Activated T-helper 17 cell treated with anti-CD3 and anti-CD28 coated beads, Interleukin-2, amount 50 U/mL, for 72 hours (primary cell): Measurements from ENCODE around the gene RALGAPA2. TPM values are rescaled to one million over a fixed set of nuclear protein-coding genes. Genes with fewer than 3 reads are reported as not detected.

ENCODE experiments used
- ATAC-seq: fragments of 150-1000 bp; cut with Tn5 transposase; replicated peaks from 2 replicates; pipeline ENCODE4 v1.10.0; 2021; ENCODE audit warnings: mild to moderate bottlenecking, moderate library complexity
- H3K27ac Mint-ChIP-seq: one replicate; pipeline ENCODE4 v1.8.0; 2022; ENCODE audit warnings: mixed read lengths
- H3K27me3 Mint-ChIP-seq: one replicate; pipeline ENCODE4 v1.8.0; 2022; ENCODE audit warnings: mixed read lengths
- H3K36me3 Mint-ChIP-seq: one replicate; pipeline ENCODE4 v1.8.0; 2022; ENCODE audit warnings: low read depth, mild to moderate bottlenecking, mixed read lengths
- H3K4me1 Mint-ChIP-seq: one replicate; pipeline ENCODE4 v1.8.0; 2022; ENCODE audit warnings: mixed read lengths
- H3K4me3 Mint-ChIP-seq: one replicate; pipeline ENCODE4 v1.8.0; 2022; ENCODE audit warnings: mild to moderate bottlenecking, mixed read lengths
- H3K9me3 Mint-ChIP-seq: one replicate; pipeline ENCODE4 v1.8.0; 2022; ENCODE audit warnings: mixed read lengths
- total RNA-seq, 2 donors: library from RNA; stranded (reverse); gene quantifications; one replicate each; pipeline ENCODE4 v1.2.3, GENCODE V29; 2022

Gene RALGAPA2
- 10 to 100 TPM; 19.2 to 23.2 TPM for total RNA-seq

DNA sequence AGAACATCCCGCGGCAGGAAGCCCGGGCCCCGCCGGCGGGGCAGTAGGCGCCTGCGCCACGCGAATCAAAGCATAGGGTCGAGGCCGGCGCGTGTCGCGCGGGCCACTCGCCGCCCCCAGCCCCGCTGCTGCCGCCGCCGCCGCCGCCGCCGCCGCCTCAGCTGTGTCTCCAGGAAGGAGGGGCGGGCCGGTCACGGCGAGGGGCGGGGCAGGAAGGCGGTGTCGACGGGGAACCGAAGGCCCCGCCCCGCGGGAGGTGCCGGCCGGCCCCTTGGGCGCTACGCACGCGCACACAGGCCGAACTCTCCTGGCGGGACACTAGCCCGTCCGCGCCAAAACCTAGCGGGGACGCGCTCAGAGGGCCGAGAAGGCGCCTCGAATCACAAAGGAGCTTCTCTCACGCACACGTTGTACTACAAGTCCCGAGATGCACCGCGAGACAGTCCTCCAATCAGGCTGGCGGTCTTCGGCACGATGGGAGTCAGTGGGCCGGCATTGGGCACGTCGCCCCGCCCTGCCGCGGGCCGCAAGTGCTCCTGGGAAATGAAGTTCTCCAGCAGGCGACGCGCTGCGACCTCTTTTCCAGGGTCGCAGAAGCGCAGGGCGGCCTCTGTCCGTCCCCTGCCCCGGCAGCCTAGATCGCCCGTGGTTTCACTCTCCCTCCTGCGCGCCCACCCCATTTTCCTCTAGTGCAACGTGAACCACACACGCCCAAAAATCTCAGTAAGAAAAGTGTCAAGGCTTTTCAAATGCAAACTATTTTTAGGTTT is at the start of gene RALGAPA2:
TSS of gene RALGAPA2 (minus strand) at position 171 of the 770 bp plus-strand sequence. CDS start at position 7, 164 bp downstream.
- Mint-ChIP-seq H3K4me3 (peak within 1 kb of the TSS; percentile 91), H3K9me3 (no peaks in the 10 kb centered on the region), H3K27ac (peak within 1 kb of the TSS; percentile 88), H3K27me3 (peaks cover 4% of the 10 kb centered on the region), H3K4me1 (peaks cover 14% of the 10 kb centered on the region), H3K36me3 (no peaks in the 10 kb centered on the region)
- ATAC-seq: peak; percentile 97

DNA sequence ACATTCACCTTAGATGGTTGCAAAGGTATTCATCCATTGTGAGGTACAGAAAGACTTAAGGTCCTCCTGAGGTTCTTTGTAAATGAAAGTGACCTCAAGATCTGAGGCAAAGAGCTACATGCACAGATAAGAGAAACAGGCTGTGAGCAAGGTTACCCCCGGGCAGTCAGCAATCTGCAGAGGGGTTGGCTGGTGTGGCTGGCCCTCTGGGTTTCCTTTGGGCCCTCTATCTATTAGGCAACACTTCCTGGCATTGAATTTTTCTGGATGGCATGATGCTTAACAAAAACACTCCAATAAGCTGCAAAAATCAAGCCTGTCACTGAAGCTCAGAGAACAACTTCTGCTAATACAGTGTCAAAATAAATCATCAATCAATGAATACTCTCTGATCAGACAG is 48.9 kb upstream of the RALGAPA2 start:
- no peak for ATAC-seq
- H3K27ac Mint-ChIP-seq: no peak overlapping the region
- no peaks in the 10 kb centered on the region for H3K4me1 Mint-ChIP-seq
- no peaks in the 10 kb centered on the region for H3K36me3 Mint-ChIP-seq
- no peaks in the 10 kb centered on the region for H3K9me3 Mint-ChIP-seq
- H3K4me3 Mint-ChIP-seq: no peak overlapping the region
- H3K27me3 Mint-ChIP-seq: peaks cover 14% of the 10 kb centered on the region

DNA sequence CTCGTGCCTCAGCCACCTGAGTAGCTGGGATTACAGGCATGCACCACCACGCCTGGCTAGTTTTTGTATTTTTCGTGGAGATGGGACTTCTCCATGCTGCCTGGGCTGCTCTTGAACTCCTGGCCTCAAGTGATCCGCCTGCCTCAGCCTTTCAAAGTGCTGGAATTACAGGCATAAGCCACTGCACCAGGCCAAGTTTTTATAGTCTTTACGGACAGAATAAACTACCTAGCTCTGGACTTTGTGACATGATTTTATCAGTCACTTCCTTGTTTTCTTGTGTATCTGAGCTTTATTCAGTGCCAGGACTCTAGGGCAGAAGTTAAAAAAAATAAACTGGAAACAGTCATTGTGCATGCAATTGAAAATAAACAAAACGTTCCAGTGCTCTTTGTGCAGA is 46.7 kb upstream of the RALGAPA2 start:
- H3K27me3 Mint-ChIP-seq: peaks cover 19% of the 10 kb centered on the region
- no peaks in the 10 kb centered on the region for H3K4me1 Mint-ChIP-seq
- H3K36me3 Mint-ChIP-seq: no peaks in the 10 kb centered on the region
- H3K4me3 Mint-ChIP-seq: no peak overlapping the region
- ATAC-seq: no peak
- no peak overlapping the region for H3K27ac Mint-ChIP-seq
- no peaks in the 10 kb centered on the region for H3K9me3 Mint-ChIP-seq

DNA sequence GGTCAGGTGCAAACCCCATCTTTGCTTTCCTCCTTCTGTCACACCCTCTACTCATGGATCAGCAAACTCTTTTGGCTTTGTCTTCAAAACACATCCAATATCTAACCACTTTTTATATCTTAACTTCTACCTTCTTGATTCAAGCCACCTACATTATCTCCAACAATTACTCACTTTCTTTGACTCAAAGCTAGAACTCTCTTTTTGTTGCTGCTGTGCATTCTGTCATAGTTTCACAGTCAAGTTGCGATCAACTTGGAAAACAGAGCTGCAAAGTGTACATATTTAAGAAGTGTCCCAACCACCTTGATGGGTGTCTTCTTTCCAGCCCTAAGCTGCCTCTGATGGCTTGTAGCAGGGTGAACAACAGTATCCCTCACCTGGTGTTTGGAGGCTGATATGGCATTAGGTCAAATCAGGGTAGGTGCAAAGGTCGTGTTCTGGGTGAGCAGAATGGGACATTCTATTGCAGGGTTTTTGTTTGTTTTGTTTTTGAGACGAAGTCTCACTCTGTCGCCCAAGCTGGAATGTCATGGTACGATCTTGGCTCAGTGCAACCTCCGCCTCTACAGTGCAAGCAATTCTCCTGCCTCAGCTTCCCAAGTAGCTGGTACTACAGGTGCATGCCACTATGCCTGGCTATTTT is 43.4 kb upstream of the RALGAPA2 start:
- Mint-ChIP-seq H3K27me3 (peaks cover 25% of the 10 kb centered on the region), H3K4me1 (no peaks in the 10 kb centered on the region), H3K9me3 (no peaks in the 10 kb centered on the region), H3K4me3 (no peak overlapping the region), H3K36me3 (no peaks in the 10 kb centered on the region), H3K27ac (no peak overlapping the region)
- ATAC-seq: no peak

DNA sequence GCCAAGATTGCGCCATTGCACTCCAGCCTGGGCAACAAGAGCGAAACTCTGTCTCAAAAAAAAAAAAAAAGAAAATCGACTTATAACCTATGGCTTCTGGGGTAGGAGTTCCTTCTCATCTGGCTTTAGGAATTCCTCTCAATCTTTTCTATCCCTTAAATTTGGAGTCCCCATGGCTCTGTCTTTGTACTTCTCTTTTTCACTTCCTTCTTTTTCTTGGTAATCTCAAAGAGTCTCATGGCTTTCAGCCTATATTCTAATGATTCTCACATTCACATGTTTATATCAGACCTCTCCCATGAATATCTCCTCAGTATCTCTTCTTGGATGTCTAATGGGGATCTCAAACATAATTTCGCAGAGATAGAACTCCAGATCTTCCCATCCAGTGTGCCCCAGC is 42.8 kb upstream of the RALGAPA2 start:
- Mint-ChIP-seq H3K9me3 (no peaks in the 10 kb centered on the region), H3K27ac (no peak overlapping the region), H3K4me3 (no peak overlapping the region), H3K27me3 (peaks cover 22% of the 10 kb centered on the region), H3K36me3 (no peaks in the 10 kb centered on the region), H3K4me1 (no peaks in the 10 kb centered on the region)
- ATAC-seq: no peak

DNA sequence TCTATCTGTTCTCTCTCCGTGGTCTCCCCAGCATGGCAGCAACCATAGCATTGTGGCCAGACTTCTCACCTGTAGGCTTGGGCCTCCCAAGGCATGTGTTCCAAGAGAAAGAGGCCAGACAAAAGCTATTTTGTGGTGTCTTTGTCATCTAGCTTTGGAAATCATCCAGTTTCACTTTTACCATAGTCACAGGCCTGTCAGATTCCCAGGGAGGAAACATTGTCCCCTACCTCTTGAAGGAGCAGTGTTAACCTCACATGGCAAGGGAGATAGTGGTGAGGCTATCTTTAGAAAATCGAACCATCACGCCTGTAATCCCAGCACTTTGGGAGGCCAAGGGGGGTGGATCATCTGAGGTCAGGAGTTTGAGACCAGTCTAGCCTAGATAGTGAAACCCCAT is 42.3 kb upstream of the RALGAPA2 start:
- H3K36me3 Mint-ChIP-seq: no peaks in the 10 kb centered on the region
- peaks cover 22% of the 10 kb centered on the region for H3K27me3 Mint-ChIP-seq
- no peaks in the 10 kb centered on the region for H3K9me3 Mint-ChIP-seq
- no peak overlapping the region for H3K27ac Mint-ChIP-seq
- ATAC-seq: no peak
- no peak overlapping the region for H3K4me3 Mint-ChIP-seq
- H3K4me1 Mint-ChIP-seq: no peaks in the 10 kb centered on the region

DNA sequence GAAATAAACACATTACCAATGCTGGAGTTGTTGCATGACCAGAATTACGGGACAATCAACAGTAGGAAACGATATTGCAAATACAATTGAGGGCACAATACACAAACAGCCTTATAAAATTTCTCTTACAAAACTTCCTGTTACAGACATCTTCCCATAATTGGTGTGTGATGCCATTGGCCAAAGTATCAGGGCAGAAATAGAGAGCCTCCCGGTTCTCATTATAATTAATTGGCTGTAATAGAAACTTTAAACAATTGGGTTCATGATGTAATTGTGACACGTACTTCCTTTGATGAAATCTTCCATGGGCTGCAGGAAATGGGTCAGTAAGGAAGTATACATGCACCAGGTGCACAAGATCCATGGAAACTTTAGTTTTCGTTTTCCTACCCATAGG is 40.3 kb upstream of the RALGAPA2 start:
- H3K27ac Mint-ChIP-seq: no peak overlapping the region
- no peak for ATAC-seq
- no peaks in the 10 kb centered on the region for H3K36me3 Mint-ChIP-seq
- peaks cover 26% of the 10 kb centered on the region for H3K27me3 Mint-ChIP-seq
- H3K4me3 Mint-ChIP-seq: no peak overlapping the region
- H3K4me1 Mint-ChIP-seq: no peaks in the 10 kb centered on the region
- H3K9me3 Mint-ChIP-seq: peaks cover 5% of the 10 kb centered on the region

DNA sequence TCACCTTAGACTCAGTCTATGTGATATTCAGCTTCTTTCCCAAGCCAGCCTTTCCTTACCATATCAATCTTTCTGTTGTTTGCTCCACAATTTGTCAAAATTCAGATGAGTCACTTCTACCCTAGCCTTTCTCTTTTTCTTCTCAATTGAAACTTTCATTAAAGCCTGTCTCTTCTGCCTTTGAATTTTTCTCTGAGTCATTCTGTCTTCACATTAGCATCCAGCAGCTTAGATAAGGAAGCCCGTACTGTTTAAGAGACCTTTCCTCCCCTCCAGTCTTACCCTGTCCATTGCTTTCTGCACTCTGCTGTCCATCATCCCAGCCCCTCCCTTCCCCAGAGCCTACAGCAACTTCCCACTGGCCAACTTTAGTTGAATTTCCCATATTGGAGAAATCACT is 34.9 kb upstream of the RALGAPA2 start:
- H3K4me3 Mint-ChIP-seq: no peak overlapping the region
- no peaks in the 10 kb centered on the region for H3K4me1 Mint-ChIP-seq
- H3K9me3 Mint-ChIP-seq: peaks cover 5% of the 10 kb centered on the region
- no peaks in the 10 kb centered on the region for H3K36me3 Mint-ChIP-seq
- no peak for ATAC-seq
- H3K27ac Mint-ChIP-seq: no peak overlapping the region
- peaks cover 21% of the 10 kb centered on the region for H3K27me3 Mint-ChIP-seq

DNA sequence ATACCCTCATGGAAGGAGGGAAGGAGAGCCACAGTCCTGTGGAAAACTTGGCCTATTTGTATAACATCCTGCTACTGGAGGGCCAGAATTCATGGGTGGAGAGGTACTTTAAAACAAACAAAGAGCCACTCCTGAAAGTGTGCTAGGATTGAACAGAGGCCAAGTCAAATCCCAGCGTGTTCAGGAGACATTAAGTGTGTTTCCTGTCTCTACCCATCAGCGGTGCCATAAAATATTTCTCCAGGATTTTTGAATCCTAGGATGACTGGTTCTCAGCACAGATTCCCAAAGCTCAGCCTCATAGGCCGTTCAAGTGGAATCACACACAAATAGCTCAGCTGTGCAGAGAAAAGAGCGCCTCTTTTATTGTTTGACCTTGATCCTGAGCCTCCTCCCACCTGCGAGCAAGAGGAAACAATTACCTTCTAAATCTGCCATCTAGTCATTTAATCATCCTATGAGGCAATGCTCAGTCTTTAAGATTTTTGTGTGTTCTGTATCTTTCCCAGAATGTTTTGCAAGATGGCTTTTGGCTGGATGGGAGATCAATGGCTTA is 31.8 kb upstream of the RALGAPA2 start:
- peaks cover 21% of the 10 kb centered on the region for H3K27me3 Mint-ChIP-seq
- ATAC-seq: no peak
- H3K9me3 Mint-ChIP-seq: peaks cover 5% of the 10 kb centered on the region
- no peaks in the 10 kb centered on the region for H3K36me3 Mint-ChIP-seq
- H3K4me1 Mint-ChIP-seq: no peaks in the 10 kb centered on the region
- H3K27ac Mint-ChIP-seq: no peak overlapping the region
- H3K4me3 Mint-ChIP-seq: no peak overlapping the region

DNA sequence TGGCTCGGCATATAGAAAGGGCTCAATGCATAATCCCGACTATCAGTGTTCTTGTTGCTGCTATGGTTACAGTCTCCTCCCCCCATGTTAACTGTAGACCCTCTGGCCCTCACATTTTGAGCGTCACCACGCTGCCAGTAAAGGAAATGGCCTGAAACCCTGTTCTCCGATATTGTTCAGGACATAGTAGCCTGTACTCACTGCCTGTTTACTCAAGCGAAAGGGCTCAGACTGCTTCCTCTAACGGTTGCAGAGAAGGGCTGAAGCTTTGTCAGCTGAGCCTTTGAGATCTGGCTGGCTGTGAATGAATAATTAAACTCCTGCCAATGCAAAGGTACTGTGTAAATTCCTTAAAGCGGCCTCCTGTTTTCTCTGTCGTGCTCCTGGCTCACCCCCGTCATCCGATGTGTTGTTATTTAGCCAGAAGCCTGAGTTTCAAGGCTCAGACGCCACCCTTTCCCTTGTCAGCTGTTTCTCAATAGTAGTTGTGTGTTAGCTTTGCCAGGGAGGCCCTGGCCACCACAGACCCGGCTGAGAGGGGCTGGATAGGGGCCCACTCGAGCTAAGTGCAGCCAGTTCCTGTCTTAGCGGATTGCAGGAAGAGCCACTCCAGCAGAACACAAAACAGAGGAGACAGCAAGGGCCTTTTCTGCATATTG is 31.2 kb upstream of the RALGAPA2 start:
- no peak for ATAC-seq
- Mint-ChIP-seq H3K36me3 (no peaks in the 10 kb centered on the region), H3K9me3 (no peaks in the 10 kb centered on the region), H3K27me3 (peaks cover 17% of the 10 kb centered on the region), H3K4me3 (no peak overlapping the region), H3K4me1 (no peaks in the 10 kb centered on the region), H3K27ac (no peak overlapping the region)

DNA sequence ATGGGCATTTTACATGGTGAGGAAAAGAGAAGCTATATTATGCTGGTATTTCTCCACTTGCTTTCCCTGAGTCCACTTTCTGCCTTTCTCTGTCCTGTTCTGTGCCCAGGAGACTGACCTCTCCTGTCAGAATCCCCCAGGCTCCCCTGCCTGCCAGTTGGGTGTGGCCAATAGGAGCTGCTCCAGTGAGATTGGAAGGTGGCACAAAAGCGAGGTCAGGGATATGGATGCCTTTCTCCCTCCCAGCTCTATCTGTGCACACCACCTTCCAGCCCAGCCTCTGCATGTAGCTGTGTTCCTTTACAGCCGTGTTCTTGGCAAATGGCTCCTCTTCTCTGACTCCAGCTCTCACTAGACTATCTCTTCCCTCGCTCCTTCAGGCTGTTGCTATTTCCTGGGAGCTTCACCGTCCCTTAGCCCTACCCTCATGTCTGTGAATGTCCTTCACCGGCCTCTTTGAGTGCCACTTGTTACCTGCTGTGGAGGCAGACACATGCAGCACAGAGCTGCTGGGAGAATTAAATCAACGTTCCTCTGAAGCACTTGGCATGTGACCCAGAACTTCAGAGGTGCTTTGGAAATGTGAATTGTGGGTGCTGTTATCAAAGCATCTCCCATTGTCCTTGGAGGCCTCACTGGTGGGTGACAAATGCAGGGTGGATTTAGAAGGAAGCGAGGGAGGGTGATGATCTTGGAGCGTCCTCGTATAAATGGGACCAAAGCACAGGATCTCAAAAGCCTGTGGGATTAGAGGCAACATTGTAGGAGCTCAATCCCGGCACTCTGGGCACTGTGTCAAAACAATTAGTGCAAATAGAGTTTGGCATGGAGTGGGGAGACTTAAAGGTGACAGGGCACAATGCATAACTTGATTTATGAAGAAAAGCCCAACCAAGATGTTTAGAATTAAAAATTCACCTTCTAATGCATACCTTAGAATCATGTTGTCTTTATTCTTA is 28.9 kb upstream of the RALGAPA2 start:
- no peak for ATAC-seq
- H3K4me1 Mint-ChIP-seq: no peaks in the 10 kb centered on the region
- no peak overlapping the region for H3K27ac Mint-ChIP-seq
- H3K27me3 Mint-ChIP-seq: peaks cover 25% of the 10 kb centered on the region
- H3K9me3 Mint-ChIP-seq: no peaks in the 10 kb centered on the region
- H3K36me3 Mint-ChIP-seq: no peaks in the 10 kb centered on the region
- no peak overlapping the region for H3K4me3 Mint-ChIP-seq

DNA sequence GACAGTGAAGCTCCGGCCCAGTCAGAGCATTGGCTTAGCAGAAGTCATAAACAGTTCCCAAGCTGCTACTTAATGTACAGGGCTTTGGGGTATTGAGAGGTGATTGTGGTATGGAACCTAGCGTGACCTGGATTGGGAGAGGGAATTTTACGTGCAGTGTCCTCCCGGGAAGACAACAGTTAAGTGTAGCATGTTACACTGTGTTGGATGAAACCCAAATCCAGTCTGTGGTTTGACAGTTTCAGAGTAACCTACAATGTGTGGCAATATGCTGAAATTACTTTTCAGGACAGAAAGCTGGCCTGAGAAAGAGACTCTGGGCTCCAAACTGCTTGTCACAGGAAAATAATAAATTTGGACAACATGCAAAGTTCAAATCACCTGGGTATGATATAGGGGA is 28.1 kb upstream of the RALGAPA2 start:
- Mint-ChIP-seq H3K4me1 (no peaks in the 10 kb centered on the region), H3K27ac (no peak overlapping the region), H3K9me3 (no peaks in the 10 kb centered on the region), H3K4me3 (no peak overlapping the region), H3K27me3 (peaks cover 25% of the 10 kb centered on the region), H3K36me3 (no peaks in the 10 kb centered on the region)
- no peak for ATAC-seq

DNA sequence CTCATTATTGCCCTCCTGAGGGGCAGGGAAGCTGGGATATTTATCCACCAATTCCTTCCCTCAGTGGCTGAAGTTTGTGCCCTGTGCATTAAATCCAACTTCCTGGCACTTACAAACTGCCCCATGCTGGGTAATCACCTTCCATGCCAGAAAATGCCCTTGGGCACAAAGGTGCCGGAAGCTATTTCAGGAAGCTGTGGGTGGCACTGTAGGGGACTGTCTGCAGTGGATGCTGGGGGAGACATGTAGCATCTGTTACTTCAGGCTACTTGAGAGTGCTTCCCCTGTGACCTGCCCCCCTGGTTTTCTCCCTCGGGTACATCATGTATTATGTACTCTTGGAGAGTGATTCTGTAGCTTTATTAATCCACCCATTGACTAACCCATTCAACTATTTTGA is 24.7 kb upstream of the RALGAPA2 start:
- Mint-ChIP-seq H3K27me3 (peaks cover 17% of the 10 kb centered on the region), H3K4me3 (no peak overlapping the region), H3K36me3 (no peaks in the 10 kb centered on the region), H3K27ac (no peak overlapping the region), H3K4me1 (peaks cover 5% of the 10 kb centered on the region), H3K9me3 (no peaks in the 10 kb centered on the region)
- ATAC-seq: no peak

DNA sequence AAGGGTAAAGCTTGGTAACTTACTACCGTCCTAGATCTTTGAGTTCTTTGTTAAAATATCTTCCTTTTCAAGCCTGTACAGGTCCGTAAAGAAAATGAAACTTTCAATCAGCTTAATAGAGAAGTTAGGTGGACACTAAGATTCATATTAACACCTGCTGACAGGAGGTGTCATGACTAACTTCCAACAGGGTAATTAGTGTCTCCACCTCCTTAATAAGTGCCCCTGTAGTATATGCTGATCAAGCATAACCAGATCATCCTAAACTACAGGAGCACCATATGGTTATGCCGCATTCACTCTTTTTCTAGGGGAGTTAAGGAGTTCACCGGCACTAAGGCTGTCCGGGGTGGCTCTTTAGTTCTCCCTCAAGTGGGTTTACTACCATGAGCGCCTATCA is 23.9 kb upstream of the RALGAPA2 start:
- Mint-ChIP-seq H3K4me1 (peaks cover 5% of the 10 kb centered on the region), H3K27me3 (peaks cover 12% of the 10 kb centered on the region), H3K36me3 (no peaks in the 10 kb centered on the region), H3K27ac (no peak overlapping the region), H3K4me3 (no peak overlapping the region), H3K9me3 (no peaks in the 10 kb centered on the region)
- no peak for ATAC-seq
